Progenitor cell of endocrine pancreas (in vitro differentiated cells): ENCODE data around the gene TMEM196. TPM values are rescaled to one million over a fixed set of nuclear protein-coding genes. Genes with fewer than 3 reads are reported as not detected.
A peak's percentile ranks its signal among the peaks of the same experiment; 100 is the strongest.

Experiments
- DNase-seq: peaks from one replicate; pipeline ENCODE4 v3.0.0; 2021; ENCODE audit warnings: low spot score; ENCODE audit not compliant: unreplicated experiment
- H3K27ac Mint-ChIP-seq: 2 replicates; pipeline ENCODE4 v1.8.0; 2021; ENCODE audit warnings: mild to moderate bottlenecking, moderate library complexity, mixed read lengths
- H3K27me3 Mint-ChIP-seq: 2 replicates; pipeline ENCODE4 v1.8.0; 2021; ENCODE audit warnings: mixed read lengths
- H3K36me3 Mint-ChIP-seq: 2 replicates; pipeline ENCODE4 v1.8.0; 2022; ENCODE audit warnings: mixed read lengths; ENCODE audit not compliant: insufficient read depth
- H3K4me1 Mint-ChIP-seq: 2 replicates; pipeline ENCODE4 v1.8.0; 2021; ENCODE audit warnings: low read depth, mixed read lengths
- H3K4me3 Mint-ChIP-seq: 2 replicates; pipeline ENCODE4 v1.8.0; 2021; ENCODE audit warnings: low read depth, mild to moderate bottlenecking, moderate library complexity, mixed read lengths
- H3K9me3 Mint-ChIP-seq: 2 replicates; pipeline ENCODE4 v1.8.0; 2021; ENCODE audit warnings: low read depth, mixed read lengths
- CTCF ChIP-seq: fragments of 200-600 bp; sonication (generic); IDR thresholded peaks from one replicate; pipeline ENCODE4 v1.5.0; 2021; ENCODE audit warnings: antibody characterized with exemption, mild to moderate bottlenecking; ENCODE audit not compliant: unreplicated experiment
- total RNA-seq: library from RNA; stranded (reverse); gene quantifications from 2 replicates; pipeline ENCODE4 v1.2.1, GENCODE V29; 2021

Gene TMEM196
- total RNA-seq, 1 donor from 2014 or later = 0.69 TPM

GRCh38 chr7:19709249-19709578, 64.2 kb downstream of the TMEM196 start:
- TF ChIP-seq CTCF = no peak
- Mint-ChIP-seq H3K36me3 (no peaks in the 10 kb centered on the region), H3K4me1 (peaks cover 26% of the 10 kb centered on the region), H3K27me3 (peaks cover 8% of the 10 kb centered on the region), H3K9me3 (no peaks in the 10 kb centered on the region), H3K27ac (peak overlapping the region; percentile 98), H3K4me3 (peak overlapping the region; percentile 93)
- no peak for DNase-seq

- Mint-ChIP-seq H3K27me3 (peaks cover 8% of the 10 kb centered on the region), H3K4me1 (peaks cover 25% of the 10 kb centered on the region), H3K36me3 (peaks cover 2% of the 10 kb centered on the region), H3K9me3 (no peaks in the 10 kb centered on the region), H3K27ac (peak within 1 kb of the TSS; percentile 98), H3K4me3 (peak within 1 kb of the TSS; percentile 93)
- TF ChIP-seq CTCF = peak; percentile 90
- peak; percentile 91 for DNase-seq
Observed at GRCh38 chr7:19708397-19709248, 64.8 kb downstream of the TMEM196 start, which contains the start of gene POLR1F. POLR1F (minus strand) TSS chr7:19709037; CDS start chr7:19709016, 21 bp downstream.

GRCh38 chr7:19707240-19707639, 66.2 kb downstream of the TMEM196 start:
- peaks cover 2% of the 10 kb centered on the region for H3K36me3 Mint-ChIP-seq
- peak overlapping the region; percentile 93 for H3K4me3 Mint-ChIP-seq
- peaks cover 30% of the 10 kb centered on the region for H3K4me1 Mint-ChIP-seq
- peaks cover 8% of the 10 kb centered on the region for H3K27me3 Mint-ChIP-seq
- no peak for DNase-seq
- no peak for TF ChIP-seq CTCF
- H3K27ac Mint-ChIP-seq = no peak overlapping the region
- H3K9me3 Mint-ChIP-seq = no peaks in the 10 kb centered on the region

GRCh38 chr7:19705663-19706062, 67.8 kb downstream of the TMEM196 start:
- Mint-ChIP-seq H3K27ac (no peak overlapping the region), H3K36me3 (peaks cover 2% of the 10 kb centered on the region), H3K27me3 (peaks cover 2% of the 10 kb centered on the region), H3K4me3 (no peak overlapping the region), H3K4me1 (peaks cover 44% of the 10 kb centered on the region), H3K9me3 (no peaks in the 10 kb centered on the region)
- TF ChIP-seq CTCF = no peak
- DNase-seq = no peak

- TF ChIP-seq CTCF = no peak
- H3K9me3 Mint-ChIP-seq = no peaks in the 10 kb centered on the region
- no peaks in the 10 kb centered on the region for H3K27me3 Mint-ChIP-seq
- peak overlapping the region; percentile 37 for H3K4me3 Mint-ChIP-seq
- H3K27ac Mint-ChIP-seq = peak overlapping the region; percentile 73
- no peak for DNase-seq
- peaks cover 32% of the 10 kb centered on the region for H3K4me1 Mint-ChIP-seq
- peaks cover 11% of the 10 kb centered on the region for H3K36me3 Mint-ChIP-seq
Observed at GRCh38 chr7:19701471-19701870, 71.9 kb downstream of the TMEM196 start.
